NOMO-1 (cell line): Measurements from ENCODE around the gene WNT1.

Experiments used
- DNase-seq, 2 experiments: peaks; one replicate each; lab custom pipeline; 2025; ENCODE audit not compliant: unreplicated experiment in 2 of 2; lab: John Stamatoyannopoulos, UW

Gene WNT1

GRCh38 chr12:48978291-48978740, at the start of gene WNT1:
Gene WNT1, plus strand, starts transcription at chr12:48978322. Its CDS starts 329 bp downstream, at chr12:48978651.
- no peak for DNase-seq

DNA sequence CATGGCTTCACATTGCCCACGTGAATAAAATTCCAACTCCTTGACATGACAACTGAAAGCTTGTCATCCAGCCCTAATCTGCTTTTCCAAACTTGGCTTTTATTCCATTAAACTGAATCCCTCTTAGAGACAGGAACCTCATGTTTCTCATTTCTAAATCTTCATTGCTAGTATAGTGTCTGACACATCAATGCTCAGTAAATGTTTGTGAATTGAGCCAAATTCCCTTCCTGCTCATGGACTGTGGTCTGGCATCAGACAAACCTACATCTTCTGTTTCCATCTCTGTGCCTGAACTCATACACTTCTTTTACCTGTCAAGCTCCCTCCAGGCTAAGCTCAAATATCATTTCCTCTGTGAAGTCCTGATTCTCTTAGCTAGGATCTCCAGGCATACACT, 48.6 kb upstream of the WNT1 start:
- no peak for DNase-seq

- DNase-seq = no peak
Observed at GRCh38 chr12:48930475-48930874, 47.6 kb upstream of the WNT1 start.

- no peak for DNase-seq
Observed at GRCh38 chr12:48932878-48933277, 45.2 kb upstream of the WNT1 start.

DNA sequence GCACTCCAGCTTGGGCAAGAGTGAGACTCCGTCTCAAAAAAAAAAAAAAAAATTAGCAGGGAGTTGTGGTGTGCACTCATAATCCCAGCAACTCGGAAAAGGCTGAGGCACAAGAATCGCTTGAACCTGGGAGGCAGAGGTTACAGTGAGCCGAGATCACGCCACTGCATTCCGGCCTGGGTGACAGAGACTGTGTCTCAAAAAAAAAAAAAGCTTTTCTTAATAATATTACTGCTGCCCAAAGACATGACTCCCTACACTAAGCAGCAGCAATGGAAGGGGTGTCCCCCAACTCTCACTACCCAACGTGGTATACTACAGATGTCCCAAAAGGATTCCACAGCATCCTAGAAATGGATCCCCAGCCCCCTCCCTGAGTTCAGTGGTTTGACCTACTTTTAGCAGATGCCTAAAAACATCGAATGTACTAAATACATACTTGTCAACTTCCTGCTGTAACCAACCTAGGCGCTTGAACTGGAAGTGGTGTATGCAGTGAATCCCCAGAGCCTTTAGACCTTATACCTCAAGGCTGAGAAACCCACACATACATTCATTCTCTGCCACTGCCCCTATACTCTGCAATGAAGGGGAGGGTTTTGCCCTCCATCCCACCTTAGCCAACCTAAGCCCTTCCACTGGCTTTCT, 44.3 kb upstream of the WNT1 start:
- DNase-seq = no peak

- DNase-seq = no peak
Observed at GRCh38 chr12:48934312-48934706, 43.8 kb upstream of the WNT1 start.

DNA sequence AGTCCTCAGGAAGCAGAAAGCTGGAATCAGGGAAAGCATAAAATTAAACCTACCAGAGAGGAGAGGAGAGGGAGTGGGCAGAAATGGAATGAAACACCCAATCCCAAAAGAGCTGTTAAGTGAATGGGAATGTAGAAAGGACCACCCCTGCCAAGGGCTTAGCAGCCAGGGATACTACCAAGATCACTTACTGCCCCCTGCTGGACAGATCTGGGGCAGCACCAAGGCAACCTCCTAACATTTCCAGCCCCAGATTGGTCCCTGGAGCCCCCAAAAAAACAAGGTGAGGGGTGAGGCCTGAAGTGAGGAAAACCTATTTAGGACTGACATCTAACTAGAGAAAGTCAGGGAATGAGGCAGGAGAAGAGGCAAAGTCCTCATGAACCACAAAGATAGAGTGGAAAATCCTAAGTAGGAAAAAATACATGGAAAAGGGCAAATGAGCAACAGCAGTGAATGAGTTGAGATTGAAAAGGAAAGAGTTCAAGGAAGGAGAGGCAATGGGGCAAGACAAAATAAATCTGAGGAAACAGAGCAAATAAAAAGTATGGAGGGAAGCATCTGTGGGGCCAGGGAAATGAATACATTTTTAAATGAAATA, 41.6 kb upstream of the WNT1 start:
- peak; percentile 7 to 28 for DNase-seq

- no peak for DNase-seq
Observed at GRCh38 chr12:48937170-48937569, 41.0 kb upstream of the WNT1 start.

GRCh38 chr12:48938805-48939204, 39.3 kb upstream of the WNT1 start:
- peak; percentile 17 to 32 for DNase-seq

DNA sequence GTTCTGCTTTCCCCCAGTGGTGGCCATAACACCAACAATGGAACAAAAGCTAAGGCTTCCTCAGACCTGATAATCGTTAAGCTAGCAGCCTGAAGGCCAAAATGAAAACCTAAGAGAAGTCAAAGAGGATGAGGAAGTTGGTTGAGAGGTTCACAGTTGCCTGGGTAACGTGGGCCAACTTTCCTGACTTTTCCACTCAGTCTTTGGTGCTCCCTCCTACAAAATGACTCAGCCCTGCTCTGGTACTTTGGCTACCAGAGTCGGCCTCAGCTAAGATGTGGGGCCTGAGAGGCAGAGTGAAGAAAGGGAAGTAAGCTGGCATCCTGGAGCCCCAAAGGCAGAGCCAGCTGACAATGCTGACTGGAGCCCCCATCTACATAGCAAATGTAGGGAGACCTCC, 37.9 kb upstream of the WNT1 start:
- DNase-seq = peak; percentile 74 to 80

- DNase-seq = no peak
Observed at GRCh38 chr12:48943221-48943620, 34.9 kb upstream of the WNT1 start.

DNA sequence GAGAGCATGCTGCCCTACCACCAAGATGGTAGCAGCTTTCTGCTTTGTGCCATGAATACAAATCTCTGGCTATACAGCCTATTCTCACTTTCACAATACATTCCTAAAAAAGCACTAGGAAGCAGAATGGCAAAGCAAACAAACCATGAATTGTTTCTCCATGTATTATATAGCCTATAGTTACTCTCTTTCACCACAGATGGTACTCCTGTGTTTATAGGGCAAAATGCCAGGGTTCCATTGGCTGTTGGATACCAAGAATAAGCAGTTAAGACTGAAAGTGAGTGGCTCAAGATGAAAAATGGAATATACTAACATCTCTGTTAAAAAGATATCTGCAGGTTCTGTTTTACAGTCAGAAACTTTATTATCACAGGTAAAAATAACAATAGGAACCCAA, 31.9 kb upstream of the WNT1 start:
- no peak for DNase-seq

- no peak for DNase-seq
Observed at GRCh38 chr12:48946943-48947342, 31.2 kb upstream of the WNT1 start.

GRCh38 chr12:48947727-48948126, 30.4 kb upstream of the WNT1 start:
- DNase-seq = no peak

DNA sequence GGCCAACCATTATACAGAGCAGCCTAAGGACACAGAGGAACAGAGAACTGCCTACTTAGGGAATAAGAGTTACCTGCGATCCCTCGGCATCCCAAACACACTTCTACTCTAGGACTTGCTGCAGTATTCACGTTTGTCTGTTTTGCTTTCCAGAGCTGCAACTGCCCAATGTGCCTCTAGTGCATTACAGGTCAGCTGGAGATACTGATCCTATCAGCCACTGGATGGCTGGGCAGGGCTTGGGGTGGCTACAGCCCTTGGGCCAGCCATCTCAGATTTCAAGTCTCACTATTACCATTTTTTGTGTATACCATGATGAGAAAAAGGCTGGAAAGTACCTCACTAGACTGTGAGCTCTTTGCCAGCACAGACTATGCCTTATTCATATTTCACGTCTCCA, 25.4 kb upstream of the WNT1 start:
- DNase-seq = no peak

GRCh38 chr12:48954061-48954460, 24.1 kb upstream of the WNT1 start:
- no peak for DNase-seq

DNA sequence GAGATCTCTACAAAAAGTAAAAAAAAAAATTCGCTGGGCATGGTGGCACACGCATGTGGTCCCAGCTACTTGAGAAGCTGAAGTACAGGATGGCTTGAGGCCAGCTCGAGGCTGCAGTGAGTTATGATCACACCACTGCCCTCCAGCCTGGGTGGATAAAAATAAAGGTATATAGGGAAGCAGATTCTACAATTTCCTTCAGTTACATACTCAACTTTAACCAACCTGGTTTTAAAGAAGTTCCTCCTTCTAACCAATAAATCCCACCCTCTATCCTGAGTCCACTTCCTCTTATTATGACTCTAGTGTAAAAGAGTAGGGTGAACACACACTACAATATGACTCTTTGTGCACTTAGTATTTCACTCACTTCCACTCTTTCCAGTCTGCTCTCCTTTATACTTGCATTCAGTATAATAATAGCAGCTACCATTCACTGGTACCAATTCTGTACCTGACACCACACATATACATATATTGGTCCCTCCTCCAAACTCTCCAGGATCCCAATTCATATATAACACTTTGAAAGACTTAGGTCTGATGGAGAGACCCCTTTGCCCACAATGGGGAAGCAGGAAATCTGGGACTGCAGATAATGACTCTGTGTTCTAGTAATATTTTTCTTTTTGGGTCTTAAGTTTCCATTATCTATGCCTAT, 23.2 kb upstream of the WNT1 start:
- peak; percentile 74 to 93 for DNase-seq

DNA sequence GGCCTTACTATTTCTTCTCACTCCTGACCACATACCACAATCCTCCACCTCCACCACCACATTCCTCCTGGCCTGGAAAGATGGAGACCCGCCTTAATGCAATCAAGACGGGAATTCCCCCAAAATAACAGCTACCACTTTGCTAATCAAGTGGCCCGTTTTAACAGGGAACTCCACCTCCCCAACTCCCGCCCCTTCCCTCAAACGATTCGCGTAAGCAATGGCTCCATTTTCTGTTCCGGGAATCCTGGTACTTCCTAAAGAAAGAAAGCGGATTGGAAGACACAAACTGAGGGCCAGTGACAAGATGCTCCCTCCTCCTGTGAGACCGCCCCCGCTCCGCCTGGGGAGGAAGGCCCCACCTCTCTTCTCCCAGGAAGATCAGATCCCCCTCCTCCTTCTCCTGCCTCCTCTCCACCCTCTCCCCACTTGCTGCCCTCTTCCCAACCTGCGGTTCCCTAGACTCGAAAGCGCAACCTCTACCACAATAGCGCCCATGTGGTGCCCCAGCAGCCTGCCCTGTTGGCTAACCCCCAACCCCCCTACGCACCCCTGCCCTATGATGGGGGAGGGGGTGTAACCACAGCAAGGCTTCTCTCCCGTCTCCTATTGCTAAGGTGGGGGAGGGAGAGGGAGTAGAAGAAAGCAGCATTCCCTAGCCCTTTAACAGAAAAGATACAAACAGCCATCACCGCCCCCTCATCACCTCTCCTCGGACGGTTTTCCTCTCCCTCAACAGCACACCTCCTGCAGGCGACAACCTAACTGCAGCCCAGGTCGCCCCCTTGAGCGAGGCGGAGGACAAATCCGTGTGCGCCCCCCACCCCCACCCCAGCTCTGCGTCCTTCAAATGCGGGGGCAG, 21.6 kb upstream of the WNT1 start:
- DNase-seq = peak; percentile 65 to 70

GRCh38 chr12:48957141-48958048, 20.7 kb upstream of the WNT1 start, which contains the start of gene ARF3:
Gene ARF3, minus strand, starts transcription at chr12:48957487. Its CDS starts 16,392 bp downstream, at chr12:48941095.
- DNase-seq = peak; percentile 92 to 95

DNA sequence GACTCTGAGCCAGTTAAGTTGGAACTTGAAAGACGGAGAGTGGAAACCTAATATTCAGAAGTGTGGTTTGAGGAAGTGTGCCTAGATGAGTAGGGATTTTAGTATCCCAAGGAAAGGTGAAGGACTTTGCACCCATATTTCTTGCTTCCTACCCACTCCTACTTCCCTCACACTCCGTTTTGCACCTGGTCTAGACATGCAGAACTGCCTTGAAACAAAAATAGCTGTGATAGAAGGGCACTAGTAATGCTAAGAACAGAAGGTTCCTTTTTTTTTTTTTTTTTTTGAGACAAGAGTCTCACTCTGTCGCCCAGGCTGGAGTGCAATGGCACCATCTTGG, 20.1 kb upstream of the WNT1 start:
- DNase-seq = peak; percentile 30 to 37
